B cell (primary cell): Measurements from ENCODE around the gene YOD1. TPM values are rescaled to one million over a fixed set of nuclear protein-coding genes. Genes with fewer than 3 reads are reported as not detected.

Experiments used
- ATAC-seq: fragments of 200-7000 bp; cut with Tn5 transposase; one replicate; pipeline ENCODE4 v1.10.0; 2021; ENCODE audit warnings: low read depth, mild to moderate bottlenecking, moderate number of reproducible peaks, moderate library complexity
- CTCF ChIA-PET: fragments of 350-600 bp; sonication (Branson Sonifier 250); formaldehyde crosslinking; loops from one replicate; lab custom pipeline; 2021; ENCODE audit warnings: antibody characterized with exemption, inconsistent platforms; lab: Charles Lee
- POLR2A ChIA-PET: fragments of 350-600 bp; sonication (Branson Sonifier 250); formaldehyde crosslinking; loops from one replicate; lab custom pipeline; 2021; ENCODE audit warnings: antibody characterized with exemption; lab: Charles Lee
- DNase-seq: peaks from one replicate; pipeline ENCODE4 v3.0.0; 2013
- H2AFZ ChIP-seq: 2 replicates; pipeline ENCODE4 v1.6.1; 2012; ENCODE audit warnings: mild to moderate bottlenecking, low read depth, low read length; ENCODE audit not compliant: insufficient read depth, poor library complexity, severe bottlenecking
- H3K27ac ChIP-seq, 2 donors: 1 replicate in 1 of 2; 2 replicates in 1 of 2; pipeline ENCODE4 v1.5.1; 2012 to 2013; ENCODE audit warnings: low read length in 2 of 2, mild to moderate bottlenecking in 2 of 2, moderate library complexity in 1 of 2
- H3K27me3 ChIP-seq, 4 experiments: fragments of 200-600 bp in 1 of 4; sonication (generic) in 1 of 4; replicated peaks in 1 of 4; 1 replicate in 2 of 4; 2 replicates in 2 of 4; pipeline versions ENCODE4 v1.6.1 to v1.7.0; 2013 to 2016; ENCODE audit warnings: low read length in 3 of 4, mild to moderate bottlenecking in 2 of 4, mixed read lengths in 1 of 4, moderate library complexity in 1 of 4; ENCODE audit not compliant: insufficient read depth in 4 of 4, control insufficient read depth in 3 of 4; ENCODE audit errors: control extremely low read depth in 1 of 4
- H3K36me3 ChIP-seq, 2 experiments: replicated peaks in 1 of 2; 1 replicate in 1 of 2; 2 replicates in 1 of 2; pipeline versions ENCODE4 v1.6.1 to v1.7.1; 2013; ENCODE audit warnings: low read length in 1 of 2; ENCODE audit not compliant: insufficient read depth in 2 of 2, control insufficient read depth in 1 of 2; ENCODE audit errors: control extremely low read depth in 1 of 2, extremely low read depth in 1 of 2
- H3K4me1 ChIP-seq, 2 donors: fragments of 200-600 bp in 1 of 2; sonication (generic) in 1 of 2; 1 replicate in 1 of 2; 2 replicates in 1 of 2; pipeline versions ENCODE4 v1.5.1 to v1.6.1; 2013 to 2017; ENCODE audit warnings: low read length in 2 of 2; ENCODE audit not compliant: control insufficient read depth in 2 of 2, insufficient read depth in 2 of 2
- H3K4me2 ChIP-seq: replicated peaks from 2 replicates; pipeline ENCODE3; 2012; ENCODE audit warnings: mild to moderate bottlenecking, low read depth, low read length; ENCODE audit not compliant: poor library complexity, severe bottlenecking
- H3K4me3 ChIP-seq, 5 experiments: fragments of 200-600 bp in 1 of 5; sonication (generic) in 1 of 5; 1 replicate in 3 of 5; 2 replicates in 2 of 5; pipeline versions ENCODE4 v1.5.1 to v1.7.0; 2011 to 2016; ENCODE audit warnings: low read length in 4 of 5, mild to moderate bottlenecking in 4 of 5, low read depth in 2 of 5, control low read depth in 1 of 5, moderate library complexity in 1 of 5; ENCODE audit not compliant: insufficient read depth in 1 of 5; ENCODE audit errors: control extremely low read depth in 1 of 5, extremely low read depth in 1 of 5
- H3K79me2 ChIP-seq: fragments of 200-600 bp; sonication (generic); one replicate; pipeline ENCODE4 v1.6.0; 2016; ENCODE audit warnings: low read length; ENCODE audit not compliant: control insufficient read depth, insufficient read depth
- H3K9ac ChIP-seq: fragments of 200-600 bp; sonication (generic); 2 replicates; pipeline ENCODE4 v1.6.1; 2017; ENCODE audit warnings: mild to moderate bottlenecking, low read length, moderate library complexity
- H3K9me3 ChIP-seq, 3 donors: one replicate each; pipeline versions ENCODE4 v1.6.1 to v1.7.1; 2013; ENCODE audit warnings: low read length in 2 of 3; ENCODE audit not compliant: control insufficient read depth in 2 of 3, insufficient read depth in 1 of 3; ENCODE audit errors: control extremely low read depth in 1 of 3
- H4K20me1 ChIP-seq: 2 replicates; pipeline ENCODE4 v1.6.0; 2012; ENCODE audit warnings: mild to moderate bottlenecking, low read length; ENCODE audit not compliant: insufficient read depth, control insufficient read depth, poor library complexity, severe bottlenecking
- H3K27ac Mint-ChIP-seq: one replicate; pipeline ENCODE4 v1.8.0; 2021; ENCODE audit warnings: mixed read lengths
- H3K27me3 Mint-ChIP-seq: one replicate; pipeline ENCODE4 v1.8.0; 2021; ENCODE audit warnings: mixed read lengths
- H3K4me1 Mint-ChIP-seq: one replicate; pipeline ENCODE4 v1.8.0; 2021; ENCODE audit warnings: mixed read lengths
- H3K4me3 Mint-ChIP-seq: one replicate; pipeline ENCODE4 v1.8.0; 2021; ENCODE audit warnings: mixed read lengths
- H3K9me3 Mint-ChIP-seq: one replicate; pipeline ENCODE4 v1.8.0; 2022; ENCODE audit warnings: mixed read lengths; ENCODE audit not compliant: insufficient read depth
- CTCF ChIP-seq: fragments of 200-600 bp; IDR thresholded peaks from one replicate; pipeline ENCODE4 v1.8.0; 2022; ENCODE audit warnings: antibody characterized with exemption, mild to moderate bottlenecking
- EZH2 ChIP-seq: IDR thresholded peaks from 2 replicates; pipeline ENCODE4 v1.6.1; 2012; ENCODE audit warnings: borderline replicate concordance, low read depth, mild to moderate bottlenecking, moderate library complexity, low read length; ENCODE audit not compliant: insufficient read depth, poor library complexity, severe bottlenecking
- WGBS: methylation state at CpG from one replicate; pipeline ENCODE4 v1.1.5; 2013; ENCODE audit warnings: missing lambda C conversion rate; ENCODE audit not compliant: insufficient coverage; 5-methylcytosine and 5-hydroxymethylcytosine counted together
- intact Hi-C: fragments of 100-400 bp; cut with micrococcal nuclease; formaldehyde crosslinking; loops from one replicate; pipeline ENCODE4 v1.10.0; 2022
- polyA plus RNA-seq: library from polyadenylated mRNA; depleted of rRNA; stranded (reverse); fragments of >200 nt; gene quantifications from 2 replicates; pipeline ENCODE4 v1.2.3, GENCODE V29; 2012
- total RNA-seq, 2 donors: library from RNA; stranded (reverse); fragments of 120-200 nt in 1 of 2; gene quantifications; 1 replicate in 1 of 2; 2 replicates in 1 of 2; pipeline versions ENCODE4 v1.2.3 to v1.2.4, GENCODE V29; 2013 to 2022

Gene YOD1
- total and polyA plus RNA-seq, 2 donors (not counting 1 experiment from before 2014, with no cell fraction given) = 2.3 to 9.4 TPM

- WGBS = 18% methylated on average over 2 of the region's 4 CpGs
- ChIA-PET CTCF (interaction anchor here (0.6 to 2.2 kb wide), 5 partner anchors 10 to 24 kb away, joined by 3 to 11 read pairs (median 9); no protein-coding TSS in a partner anchor), POLR2A (no interaction called here)
- Histone ChIP-seq H3K9me3 (no peaks in the 10 kb centered on the region), H3K4me3 (no peak overlapping the region), H3K79me2 (no peaks in the 10 kb centered on the region), H3K27me3 (no peaks in the 10 kb centered on the region), H3K9ac (no peak overlapping the region), H3K36me3 (peaks cover 9 to 44% of the 10 kb centered on the region in 2 experiments), H3K4me2 (no peak overlapping the region), H4K20me1 (no peaks in the 10 kb centered on the region), H3K4me1 (peaks cover 5 to 10% of the 10 kb centered on the region in 2 donors), H2AFZ (no peak overlapping the region), H3K27ac (no peak overlapping the region)
- ATAC-seq (no peak), DNase-seq (no peak)
- Mint-ChIP-seq H3K4me1 (peaks cover 6% of the 10 kb centered on the region), H3K27me3 (no peaks in the 10 kb centered on the region), H3K9me3 (no peaks in the 10 kb centered on the region), H3K4me3 (no peak overlapping the region), H3K27ac (no peak overlapping the region)
- intact Hi-C loops = loop anchor here (10.0 kb wide), 1 partner anchor 425 kb away; the partner anchor contains the start of gene DYRK3
- TF ChIP-seq CTCF (no peak), EZH2 (no peak)
Measured at GRCh38 chr1:207059881-207060280, 8.9 kb upstream of the YOD1 start.
